Right renal pelvis (tissue), 4 donors: Measurements from ENCODE around the gene HMCN1. TPM values are rescaled to one million over a fixed set of nuclear protein-coding genes. Genes with fewer than 3 reads are reported as not detected.

Source experiments
- DNase-seq, 4 donors: peaks; one replicate each; pipeline ENCODE4 v3.0.0-alpha.2; 2013; ENCODE audit warnings: low read depth in 4 of 4, low spot score in 3 of 4, missing footprints in 1 of 4
- polyA plus RNA-seq, 4 donors: library from polyadenylated mRNA; unstranded; fragments of 120-200 nt; gene quantifications; one replicate each; pipeline ENCODE4 v1.2.1, GENCODE V29; 2013; ENCODE audit not compliant: insufficient read length in 4 of 4

Gene HMCN1
- polyA plus RNA-seq, 4 donors, result 42.8 to 49.6 (median 46.6) TPM

- no peak for DNase-seq
Observed at GRCh38 chr1:185843297-185843869, 109.2 kb downstream of the HMCN1 start.

GRCh38 chr1:185843986-185844385, 109.8 kb downstream of the HMCN1 start:
- no peak for DNase-seq

DNA sequence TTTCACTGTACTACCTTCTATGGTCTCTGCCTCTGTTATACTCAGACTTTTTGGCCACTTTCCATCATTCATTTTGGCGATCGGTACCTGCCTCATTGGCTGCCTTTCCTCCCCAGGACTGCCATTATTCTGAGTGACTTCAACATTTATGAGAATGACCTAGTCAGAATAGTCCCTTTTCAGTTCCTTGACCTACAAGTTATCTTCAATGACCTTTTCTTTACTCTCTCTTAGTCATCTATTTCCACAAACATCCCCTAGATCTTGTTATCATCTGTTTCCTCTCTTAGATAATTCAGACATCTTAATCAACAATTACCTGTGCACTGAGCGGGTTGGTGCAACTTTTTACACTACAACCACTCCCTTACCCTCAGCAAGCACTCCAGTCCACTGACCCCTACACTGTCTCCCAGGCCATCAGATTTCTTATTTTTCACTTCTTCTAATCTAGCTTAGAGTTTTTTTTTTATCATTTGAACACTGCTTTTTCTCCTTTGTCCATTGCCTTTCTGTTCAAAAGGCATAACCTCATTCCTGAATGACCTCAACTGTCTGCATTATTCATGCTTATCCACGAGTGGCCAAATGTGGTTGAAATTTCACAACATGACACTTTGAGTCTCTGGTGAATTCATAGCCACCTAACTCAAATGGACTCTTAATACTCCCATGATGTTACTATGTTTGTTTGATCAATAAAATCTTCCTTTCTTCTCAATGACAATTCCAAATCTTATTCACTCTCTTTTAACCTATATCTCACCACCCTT, 112.7 kb downstream of the HMCN1 start:
- no peak for DNase-seq

- no peak for DNase-seq
Observed at GRCh38 chr1:185849014-185849413, 114.8 kb downstream of the HMCN1 start.

DNA sequence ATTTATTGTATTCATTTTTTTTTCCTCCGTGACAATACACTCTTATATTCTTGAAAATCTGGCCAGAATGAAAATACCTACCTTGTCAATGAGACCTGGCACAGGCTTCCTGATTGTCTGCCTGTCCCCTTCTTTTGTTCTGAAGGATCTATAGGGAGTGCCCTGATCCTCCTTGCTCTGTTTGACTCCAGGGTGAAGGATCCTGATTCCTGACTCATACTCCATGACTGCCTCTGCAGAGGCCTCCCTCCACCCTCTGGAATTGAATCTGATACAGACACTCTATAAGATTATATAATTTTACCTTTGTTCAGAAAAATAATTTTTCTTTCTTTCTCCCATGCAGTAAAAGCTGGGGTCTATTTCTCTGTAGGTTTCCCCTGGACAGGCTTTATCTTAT, 116.2 kb downstream of the HMCN1 start:
- no peak for DNase-seq

DNA sequence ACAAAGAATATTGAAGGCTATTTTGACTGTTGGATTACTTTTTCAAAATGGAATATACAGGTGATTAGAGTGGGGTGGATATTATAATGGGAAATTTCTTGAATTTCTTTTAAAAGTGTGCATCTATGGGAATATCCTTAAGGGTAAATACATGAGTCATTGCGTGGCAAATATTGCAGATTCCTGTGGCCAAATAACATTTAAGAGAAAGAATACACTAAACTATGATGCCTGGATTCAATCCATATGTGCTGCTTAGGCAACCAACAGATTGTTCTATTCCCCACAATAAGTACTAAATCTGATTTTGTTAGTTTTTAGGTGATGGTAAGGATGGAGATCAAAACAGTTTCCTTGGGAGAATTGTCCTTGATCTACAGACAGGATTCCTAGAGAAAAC, 119.5 kb downstream of the HMCN1 start:
- no peak for DNase-seq

- DNase-seq, result no peak
Observed at GRCh38 chr1:185856482-185856881, 122.3 kb downstream of the HMCN1 start.

GRCh38 chr1:185857442-185857841, 123.3 kb downstream of the HMCN1 start:
- DNase-seq, result no peak

- no peak for DNase-seq
Observed at GRCh38 chr1:185860311-185860710, 126.1 kb downstream of the HMCN1 start.

- no peak for DNase-seq
Observed at GRCh38 chr1:185860859-185861258, 126.7 kb downstream of the HMCN1 start.

DNA sequence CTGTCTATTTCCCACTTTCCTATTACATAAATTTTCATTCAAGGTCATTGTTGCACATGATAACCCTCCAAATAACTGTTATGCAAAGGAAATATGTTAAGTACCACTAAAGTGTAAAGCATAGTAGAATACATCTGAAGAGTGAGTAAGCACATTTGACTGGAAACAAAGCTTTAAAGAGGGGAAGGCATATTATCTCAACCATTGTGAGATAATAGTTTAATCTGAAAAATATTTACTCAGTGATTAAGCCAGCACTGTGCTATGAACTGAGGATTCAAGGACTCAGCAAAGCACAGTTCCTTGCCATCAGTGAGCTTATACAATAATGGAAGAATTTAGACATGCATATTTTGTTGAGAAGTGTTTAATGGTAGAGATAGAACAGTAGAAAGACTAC, 127.4 kb downstream of the HMCN1 start:
- no peak for DNase-seq

GRCh38 chr1:185862235-185862634, 128.0 kb downstream of the HMCN1 start:
- no peak for DNase-seq

- no peak for DNase-seq
Observed at GRCh38 chr1:185864331-185864730, 130.1 kb downstream of the HMCN1 start.

DNA sequence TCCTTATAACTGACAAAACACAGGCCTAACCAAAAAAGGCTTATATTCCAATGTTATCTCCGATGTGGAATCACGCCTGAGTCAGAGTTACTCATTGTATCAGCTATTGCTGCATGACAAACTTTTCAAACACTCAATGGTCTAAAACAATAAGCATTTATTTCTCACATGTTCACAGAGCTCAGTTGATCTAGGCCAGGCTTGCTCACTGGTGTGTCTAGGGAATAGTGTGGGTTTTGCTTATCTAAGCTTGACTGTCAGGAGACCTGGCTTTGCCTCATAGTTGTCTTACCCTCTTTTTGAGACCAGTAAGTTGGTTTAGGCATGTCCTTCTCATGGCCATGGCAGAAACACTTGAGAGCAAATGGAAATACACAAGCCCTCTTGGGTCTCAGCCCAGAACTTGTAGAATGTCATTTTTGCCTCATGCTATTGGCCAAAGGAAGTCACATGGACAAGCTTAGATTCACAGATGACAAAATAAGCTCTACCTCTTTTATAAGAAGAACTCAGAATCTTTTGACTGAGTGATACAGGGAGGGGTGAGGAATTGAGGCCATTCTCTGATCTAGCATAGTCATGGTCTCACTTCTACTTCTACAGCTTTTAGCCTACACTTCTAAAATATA, 130.8 kb downstream of the HMCN1 start:
- no peak for DNase-seq

DNA sequence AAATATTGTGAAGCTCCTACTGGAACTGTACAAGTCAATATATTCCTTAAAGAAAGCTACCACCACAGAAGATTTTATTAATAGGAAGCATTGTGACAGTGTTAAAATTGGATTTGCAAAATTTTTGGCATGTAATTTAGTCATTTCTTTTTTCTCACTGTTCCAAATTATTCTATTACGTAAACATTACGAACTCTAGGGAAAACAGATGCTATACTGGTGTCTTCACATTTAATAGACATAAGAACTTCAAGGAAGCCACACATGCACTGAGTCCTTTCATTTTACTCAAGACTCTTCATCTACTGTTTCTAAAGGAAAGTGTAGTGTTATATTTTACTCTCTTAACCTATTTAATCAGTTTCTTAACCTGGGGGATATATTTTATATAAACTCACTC, 135.4 kb downstream of the HMCN1 start:
- no peak for DNase-seq

DNA sequence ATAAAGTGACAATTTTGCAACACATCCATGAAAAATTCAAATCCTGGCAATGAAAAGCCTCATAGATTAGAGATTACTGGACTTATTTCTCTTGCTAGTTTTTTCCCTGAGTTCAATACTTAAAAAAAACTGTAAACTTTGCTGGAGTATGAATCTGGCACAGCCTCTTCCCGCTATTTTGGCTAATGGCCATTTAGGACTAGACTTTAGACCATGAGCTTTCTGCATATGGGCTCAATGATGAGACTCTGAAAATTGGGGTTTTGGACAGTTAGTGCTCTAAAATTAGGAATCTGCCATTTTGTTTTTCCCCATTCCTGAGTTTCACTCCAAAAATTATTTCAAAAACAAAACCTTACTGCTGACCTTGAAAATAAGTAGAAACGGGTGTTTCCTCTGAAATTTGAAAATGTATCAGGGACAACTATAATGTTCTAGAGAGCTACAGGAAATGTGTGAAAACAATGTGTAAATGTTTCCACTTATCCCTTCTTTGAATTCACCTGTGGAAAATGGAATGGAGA, 137.5 kb downstream of the HMCN1 start:
- no peak for DNase-seq

DNA sequence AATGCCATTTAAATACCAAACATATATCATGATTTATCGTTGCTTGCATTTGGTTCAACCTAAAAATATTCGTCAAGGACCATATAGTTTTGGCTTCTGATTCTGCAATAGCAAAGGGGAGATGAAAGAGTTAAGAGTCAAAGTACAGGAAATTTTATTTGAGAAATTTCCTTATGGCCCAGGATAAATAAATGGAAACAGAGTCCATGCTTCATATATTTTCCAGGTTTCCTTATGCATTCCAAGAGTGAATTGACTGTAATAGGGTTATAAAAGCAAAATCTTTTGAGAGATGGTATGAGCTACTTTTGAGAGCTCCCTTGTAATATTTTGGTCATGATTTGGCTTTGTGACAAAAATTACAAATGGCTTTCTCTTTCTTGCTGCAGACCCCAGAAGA, 140.1 kb downstream of the HMCN1 start:
- DNase-seq, result no peak

GRCh38 chr1:185880330-185880729, 146.1 kb downstream of the HMCN1 start:
- DNase-seq, result no peak

GRCh38 chr1:185880779-185881333, 146.7 kb downstream of the HMCN1 start:
- DNase-seq, result no peak

DNA sequence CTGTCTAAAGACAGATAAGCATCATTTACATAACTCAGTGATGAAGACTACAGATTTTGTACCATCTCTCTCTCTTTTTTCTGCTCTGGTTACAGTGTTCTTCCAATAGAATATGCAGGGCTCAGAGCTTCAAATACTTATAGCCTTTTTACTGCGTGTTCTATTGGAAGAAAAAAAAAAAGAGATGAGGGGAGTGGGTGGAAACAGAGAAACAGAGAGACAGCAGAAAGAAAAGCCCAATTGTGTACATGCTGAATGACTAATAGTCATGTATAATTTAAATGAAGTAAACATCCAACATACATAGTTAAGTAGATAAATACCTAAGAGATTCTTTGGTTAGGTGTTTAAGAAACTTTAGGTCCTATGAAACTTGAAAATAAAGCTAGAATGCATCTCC, 151.9 kb downstream of the HMCN1 start:
- DNase-seq, result no peak

- DNase-seq, result no peak
Observed at GRCh38 chr1:185886671-185887070, 152.5 kb downstream of the HMCN1 start.
